NB4 (cell line): Measurements from ENCODE around the gene GALNT6.

Experiments used
- POLR2A ChIP-seq: IDR thresholded peaks from 2 replicates; pipeline ENCODE4 v1.6.1; 2011; ENCODE audit warnings: mild to moderate bottlenecking; ENCODE audit not compliant: insufficient read length; ENCODE audit errors: extremely low read depth
- TF ChIP-seq, protein P1 (sequence below): IDR thresholded peaks from one replicate; pipeline ENCODE4 v1.5.1; 2012; ENCODE audit warnings: low read depth, low read length
- TF ChIP-seq, protein P2 (sequence below): IDR thresholded peaks from 2 replicates; pipeline ENCODE4 v1.6.1; 2011; ENCODE audit warnings: low read depth, low read length

DNA sequence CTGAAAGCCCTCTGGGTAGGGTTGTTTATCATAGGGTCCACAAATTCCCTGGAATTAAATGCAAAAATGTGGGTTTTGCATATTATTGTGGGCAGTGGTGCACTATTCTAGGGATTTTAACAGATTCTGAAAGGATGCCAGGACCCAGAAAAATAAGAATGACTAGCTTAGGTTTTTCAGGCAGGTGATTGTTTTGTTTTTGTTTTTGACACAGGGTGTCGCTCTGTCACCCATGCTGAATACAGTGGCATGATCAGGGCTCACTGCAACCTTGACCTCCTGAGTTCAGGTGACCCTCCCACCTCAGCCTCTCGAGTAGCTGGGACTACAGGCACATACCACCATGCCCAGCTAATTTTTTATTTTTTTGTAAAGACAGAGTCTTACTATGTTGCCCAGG is 19.2 kb downstream of the GALNT6 start:
- TF ChIP-seq, protein P1, sequence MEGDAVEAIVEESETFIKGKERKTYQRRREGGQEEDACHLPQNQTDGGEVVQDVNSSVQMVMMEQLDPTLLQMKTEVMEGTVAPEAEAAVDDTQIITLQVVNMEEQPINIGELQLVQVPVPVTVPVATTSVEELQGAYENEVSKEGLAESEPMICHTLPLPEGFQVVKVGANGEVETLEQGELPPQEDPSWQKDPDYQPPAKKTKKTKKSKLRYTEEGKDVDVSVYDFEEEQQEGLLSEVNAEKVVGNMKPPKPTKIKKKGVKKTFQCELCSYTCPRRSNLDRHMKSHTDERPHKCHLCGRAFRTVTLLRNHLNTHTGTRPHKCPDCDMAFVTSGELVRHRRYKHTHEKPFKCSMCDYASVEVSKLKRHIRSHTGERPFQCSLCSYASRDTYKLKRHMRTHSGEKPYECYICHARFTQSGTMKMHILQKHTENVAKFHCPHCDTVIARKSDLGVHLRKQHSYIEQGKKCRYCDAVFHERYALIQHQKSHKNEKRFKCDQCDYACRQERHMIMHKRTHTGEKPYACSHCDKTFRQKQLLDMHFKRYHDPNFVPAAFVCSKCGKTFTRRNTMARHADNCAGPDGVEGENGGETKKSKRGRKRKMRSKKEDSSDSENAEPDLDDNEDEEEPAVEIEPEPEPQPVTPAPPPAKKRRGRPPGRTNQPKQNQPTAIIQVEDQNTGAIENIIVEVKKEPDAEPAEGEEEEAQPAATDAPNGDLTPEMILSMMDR = no peak
- TF ChIP-seq POLR2A = no peak
- TF ChIP-seq, protein P2, sequence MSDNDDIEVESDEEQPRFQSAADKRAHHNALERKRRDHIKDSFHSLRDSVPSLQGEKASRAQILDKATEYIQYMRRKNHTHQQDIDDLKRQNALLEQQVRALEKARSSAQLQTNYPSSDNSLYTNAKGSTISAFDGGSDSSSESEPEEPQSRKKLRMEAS = no peak
